ENCODE data around the gene SLIT3. TPM values are rescaled to one million over a fixed set of nuclear protein-coding genes. Genes with fewer than 3 reads are reported as not detected.

The SLIT3 gene
- total RNA-seq, 6 experiments from 2014 or later, result 0.31 to 1.2 (median 0.65) TPM

- ATAC-seq, result no peak
- no peak for TF ChIP-seq POLR2A (IDR thresholded peaks at IDR 0.05)
- TF ChIP-seq, protein P1, sequence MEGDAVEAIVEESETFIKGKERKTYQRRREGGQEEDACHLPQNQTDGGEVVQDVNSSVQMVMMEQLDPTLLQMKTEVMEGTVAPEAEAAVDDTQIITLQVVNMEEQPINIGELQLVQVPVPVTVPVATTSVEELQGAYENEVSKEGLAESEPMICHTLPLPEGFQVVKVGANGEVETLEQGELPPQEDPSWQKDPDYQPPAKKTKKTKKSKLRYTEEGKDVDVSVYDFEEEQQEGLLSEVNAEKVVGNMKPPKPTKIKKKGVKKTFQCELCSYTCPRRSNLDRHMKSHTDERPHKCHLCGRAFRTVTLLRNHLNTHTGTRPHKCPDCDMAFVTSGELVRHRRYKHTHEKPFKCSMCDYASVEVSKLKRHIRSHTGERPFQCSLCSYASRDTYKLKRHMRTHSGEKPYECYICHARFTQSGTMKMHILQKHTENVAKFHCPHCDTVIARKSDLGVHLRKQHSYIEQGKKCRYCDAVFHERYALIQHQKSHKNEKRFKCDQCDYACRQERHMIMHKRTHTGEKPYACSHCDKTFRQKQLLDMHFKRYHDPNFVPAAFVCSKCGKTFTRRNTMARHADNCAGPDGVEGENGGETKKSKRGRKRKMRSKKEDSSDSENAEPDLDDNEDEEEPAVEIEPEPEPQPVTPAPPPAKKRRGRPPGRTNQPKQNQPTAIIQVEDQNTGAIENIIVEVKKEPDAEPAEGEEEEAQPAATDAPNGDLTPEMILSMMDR (IDR thresholded peaks at IDR 0.05), result no peak
- intact Hi-C loops (cut with DNase I), result no loop called here
- WGBS (ENCODE audit: insufficient coverage, low coverage, low lambda C conversion rate, missing lambda C conversion rate), result 57% methylated on average over 6 of the region's 7 CpGs
- Histone ChIP-seq H3K4me1 (no peaks in the 10 kb centered on the region), H3K27ac (no peak overlapping the region), H3K4me3 (no peak overlapping the region), H3K27me3 (no peaks in the 10 kb centered on the region), H3K36me3 (no peaks in the 10 kb centered on the region), H3K9me3 (no peaks in the 10 kb centered on the region)
- DNase-seq, result no peak
These were observed 491.7 kb downstream of the SLIT3 start for GRCh38 chr5:168809218-168809617.

GRCh38 chr5:168808051-168808616 lies 492.8 kb downstream of the SLIT3 start:
- no peaks in the 10 kb centered on the region for H3K27me3 ChIP-seq
- DNase-seq, result no peak
- 71% methylated on average over 2 of the region's 3 CpGs for WGBS (ENCODE audit: insufficient coverage, low coverage, low lambda C conversion rate, missing lambda C conversion rate)
- no peaks in the 10 kb centered on the region for H3K36me3 ChIP-seq
- no peak overlapping the region for H3K27ac ChIP-seq
- no peaks in the 10 kb centered on the region for H3K4me1 ChIP-seq
- no peak overlapping the region for H3K4me3 ChIP-seq
- no peak for ATAC-seq
- no peak for TF ChIP-seq POLR2A (IDR thresholded peaks at IDR 0.05)
- intact Hi-C loops (cut with DNase I), result no loop called here
- no peaks in the 10 kb centered on the region for H3K9me3 ChIP-seq

GRCh38 chr5:168807287-168807686 lies 493.7 kb downstream of the SLIT3 start:
- Histone ChIP-seq H3K9me3 (no peaks in the 10 kb centered on the region), H3K27ac (no peak overlapping the region), H3K4me1 (no peaks in the 10 kb centered on the region), H3K27me3 (no peaks in the 10 kb centered on the region), H3K36me3 (no peaks in the 10 kb centered on the region), H3K4me3 (no peak overlapping the region)
- no peak for ATAC-seq
- TF ChIP-seq POLR2A (IDR thresholded peaks at IDR 0.05), result no peak
- TF ChIP-seq, protein P1 (IDR thresholded peaks at IDR 0.05), result no peak
- intact Hi-C loops (cut with DNase I), result no loop called here
- DNase-seq, result no peak

- intact Hi-C loops (cut with DNase I), result no loop called here
- no peak for TF ChIP-seq POLR2A (IDR thresholded peaks at IDR 0.05)
- TF ChIP-seq, protein P1 (IDR thresholded peaks at IDR 0.05), result no peak
- H3K27me3 ChIP-seq, result no peaks in the 10 kb centered on the region
- DNase-seq (no peak), ATAC-seq (no peak)
- H3K4me1 ChIP-seq, result no peaks in the 10 kb centered on the region
- no peak overlapping the region for H3K27ac ChIP-seq
- H3K4me3 ChIP-seq, result no peak overlapping the region
- WGBS (ENCODE audit: insufficient coverage, low coverage, low lambda C conversion rate, missing lambda C conversion rate), result 72% methylated on average over 4 of the region's 4 CpGs
- no peaks in the 10 kb centered on the region for H3K36me3 ChIP-seq
- H3K9me3 ChIP-seq, result no peaks in the 10 kb centered on the region
These were observed 497.4 kb downstream of the SLIT3 start for GRCh38 chr5:168803541-168803940.

DNA sequence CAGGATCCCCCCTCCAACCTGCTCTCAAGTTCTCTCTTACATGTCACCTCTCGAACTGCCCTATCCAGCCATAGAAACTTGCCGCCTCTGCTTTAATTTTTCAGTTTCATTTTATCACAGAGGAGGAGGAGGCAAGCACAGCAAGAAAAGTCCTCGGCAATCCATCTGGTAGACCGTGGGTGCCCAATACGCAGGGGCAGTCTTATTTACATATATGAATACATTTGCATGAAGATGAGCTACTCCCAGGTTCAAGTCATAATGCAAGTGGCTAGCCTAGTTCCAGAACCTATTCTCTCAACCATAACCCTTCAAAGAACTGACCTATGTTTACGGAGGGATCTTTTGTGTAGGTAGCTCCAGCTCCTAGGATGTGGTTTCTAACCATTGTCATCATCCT lies 498.6 kb downstream of the SLIT3 start:
- 74% methylated on average over 6 of the region's 6 CpGs for WGBS (ENCODE audit: insufficient coverage, low coverage, low lambda C conversion rate, missing lambda C conversion rate)

More for the DNA sequence above, 498.6 kb downstream of the SLIT3 start:
- no peak overlapping the region for H3K4me3 ChIP-seq
- intact Hi-C loops (cut with DNase I), result no loop called here
- no peak for DNase-seq
- H3K9me3 ChIP-seq, result no peaks in the 10 kb centered on the region
- no peaks in the 10 kb centered on the region for H3K27me3 ChIP-seq
- TF ChIP-seq, protein P1 (IDR thresholded peaks at IDR 0.05), result no peak
- no peak for TF ChIP-seq POLR2A (IDR thresholded peaks at IDR 0.05)
- no peaks in the 10 kb centered on the region for H3K36me3 ChIP-seq
- ATAC-seq, result no peak
- H3K27ac ChIP-seq, result no peak overlapping the region
- H3K4me1 ChIP-seq, result no peaks in the 10 kb centered on the region

Data from right lobe of liver (tissue), 6 donors.